ENCODE data around the gene LEUTX. TPM values are rescaled to one million over a fixed set of nuclear protein-coding genes. Genes with fewer than 3 reads are reported as not detected.

Gene LEUTX
- total RNA-seq, 1 experiment from 2014 or later = not detected

- no peaks in the 10 kb centered on the region for H3K9me3 ChIP-seq
- DNase-seq = no peak
- no peak overlapping the region for H3K4me3 ChIP-seq
- H3K36me3 ChIP-seq = peaks cover 74% of the 10 kb centered on the region
- no peaks in the 10 kb centered on the region for H3K27me3 ChIP-seq
Measured at GRCh38 chr19:39827216-39827615, 48.6 kb downstream of the LEUTX start.

- Histone ChIP-seq H3K36me3 (peaks cover 76% of the 10 kb centered on the region), H3K4me3 (no peak overlapping the region), H3K9me3 (no peaks in the 10 kb centered on the region), H3K27me3 (no peaks in the 10 kb centered on the region)
- DNase-seq = no peak
Measured at GRCh38 chr19:39828015-39828653, 49.5 kb downstream of the LEUTX start.

GRCh38 chr19:39828654-39829032 lies 50.0 kb downstream of the LEUTX start:
- H3K36me3 ChIP-seq = peaks cover 77% of the 10 kb centered on the region
- no peaks in the 10 kb centered on the region for H3K9me3 ChIP-seq
- no peaks in the 10 kb centered on the region for H3K27me3 ChIP-seq
- no peak overlapping the region for H3K4me3 ChIP-seq
- no peak for DNase-seq

- Histone ChIP-seq H3K4me3 (no peak overlapping the region), H3K9me3 (no peaks in the 10 kb centered on the region), H3K27me3 (no peaks in the 10 kb centered on the region), H3K36me3 (peaks cover 82% of the 10 kb centered on the region)
- no peak for DNase-seq
Measured at GRCh38 chr19:39829702-39830275, 51.1 kb downstream of the LEUTX start.

GRCh38 chr19:39830406-39830805 lies 51.8 kb downstream of the LEUTX start:
- Histone ChIP-seq H3K27me3 (no peaks in the 10 kb centered on the region), H3K9me3 (no peaks in the 10 kb centered on the region), H3K36me3 (peaks cover 82% of the 10 kb centered on the region), H3K4me3 (no peak overlapping the region)
- DNase-seq = no peak

GRCh38 chr19:39830847-39831246 lies 52.2 kb downstream of the LEUTX start:
- Histone ChIP-seq H3K4me3 (no peak overlapping the region), H3K36me3 (peaks cover 82% of the 10 kb centered on the region), H3K9me3 (no peaks in the 10 kb centered on the region), H3K27me3 (no peaks in the 10 kb centered on the region)
- DNase-seq = no peak

- H3K4me3 ChIP-seq = no peak overlapping the region
- no peaks in the 10 kb centered on the region for H3K9me3 ChIP-seq
- H3K36me3 ChIP-seq = peaks cover 84% of the 10 kb centered on the region
- H3K27me3 ChIP-seq = no peaks in the 10 kb centered on the region
- DNase-seq = no peak
Measured at GRCh38 chr19:39831679-39832078, 53.0 kb downstream of the LEUTX start.

GRCh38 chr19:39832341-39833083 lies 53.9 kb downstream of the LEUTX start:
- Histone ChIP-seq H3K9me3 (no peaks in the 10 kb centered on the region), H3K36me3 (peaks cover 89% of the 10 kb centered on the region)
- no peak for DNase-seq

GRCh38 chr19:39833160-39833463 lies 54.5 kb downstream of the LEUTX start:
- no peaks in the 10 kb centered on the region for H3K9me3 ChIP-seq
- DNase-seq = no peak
- H3K36me3 ChIP-seq = peaks cover 89% of the 10 kb centered on the region
- H3K4me3 ChIP-seq = no peak overlapping the region
- H3K27me3 ChIP-seq = no peaks in the 10 kb centered on the region

More at GRCh38 chr19:39832341-39833083, 53.9 kb downstream of the LEUTX start:
- Histone ChIP-seq H3K4me3 (no peak overlapping the region), H3K27me3 (no peaks in the 10 kb centered on the region)

GRCh38 chr19:39833464-39834286 lies 55.0 kb downstream of the LEUTX start, which contains the start of gene DYRK1B:
TSS of gene DYRK1B (minus strand) at chr19:39834162. CDS start at chr19:39831867, 2,295 bp downstream.
- Histone ChIP-seq H3K4me3 (no peak within 1 kb of the TSS), H3K27me3 (no peaks in the 10 kb centered on the region), H3K9me3 (no peaks in the 10 kb centered on the region), H3K36me3 (peaks cover 89% of the 10 kb centered on the region)
- peak; percentile 31 for DNase-seq

- no peaks in the 10 kb centered on the region for H3K9me3 ChIP-seq
- no peaks in the 10 kb centered on the region for H3K27me3 ChIP-seq
- peaks cover 91% of the 10 kb centered on the region for H3K36me3 ChIP-seq
- DNase-seq = no peak
- no peak overlapping the region for H3K4me3 ChIP-seq
Measured at GRCh38 chr19:39834287-39834841, 55.7 kb downstream of the LEUTX start.

Other genes starting within 250 kb of the LEUTX start
- gene EID2B, start 246.0 kb upstream of the LEUTX start, total RNA-seq (2014; rRNA removed; shearing (Covaris generic); ENCODE audit: low replicate concordance) = 4.0 and 5.5 TPM in 2 replicates
- 15.3 and 17.5 TPM in 2 replicates for gene EID2, start 238.7 kb upstream of the LEUTX start, total RNA-seq (2014; rRNA removed; shearing (Covaris generic); ENCODE audit: low replicate concordance)
- not detected in 2 replicates for gene LGALS13, start 176.3 kb upstream of the LEUTX start, total RNA-seq (2014; rRNA removed; shearing (Covaris generic); ENCODE audit: low replicate concordance)
- not detected in 2 replicates for gene LGALS16, start 122.9 kb upstream of the LEUTX start, total RNA-seq (2014; rRNA removed; shearing (Covaris generic); ENCODE audit: low replicate concordance)
- not detected in 2 replicates for gene LGALS14, start 74.4 kb upstream of the LEUTX start, total RNA-seq (2014; rRNA removed; shearing (Covaris generic); ENCODE audit: low replicate concordance)
- gene CLC, start 40.8 kb upstream of the LEUTX start, total RNA-seq (2014; rRNA removed; shearing (Covaris generic); ENCODE audit: low replicate concordance) = not detected in 2 replicates
- 0.30 and 0.81 TPM in 2 replicates for gene DYRK1B, start 55.3 kb downstream of the LEUTX start, total RNA-seq (2014; rRNA removed; shearing (Covaris generic); ENCODE audit: low replicate concordance)
- gene FBL, start 67.5 kb downstream of the LEUTX start, total RNA-seq (2014; rRNA removed; shearing (Covaris generic); ENCODE audit: low replicate concordance) = 496 and 588 TPM in 2 replicates
- gene FCGBP, start 155.8 kb downstream of the LEUTX start, total RNA-seq (2014; rRNA removed; shearing (Covaris generic); ENCODE audit: low replicate concordance) = 1.4 TPM in 1 of 2 replicates, not detected in the other
- 312 and 327 TPM in 2 replicates for gene PSMC4, start 192.3 kb downstream of the LEUTX start, total RNA-seq (2014; rRNA removed; shearing (Covaris generic); ENCODE audit: low replicate concordance)
- 2.2 and 5.7 TPM in 2 replicates for gene ZNF546, start 218.2 kb downstream of the LEUTX start, total RNA-seq (2014; rRNA removed; shearing (Covaris generic); ENCODE audit: low replicate concordance)

Measured in MG63 (cell line).